GM12878 (cell line): ENCODE data around the gene BIRC5. TPM values are rescaled to one million over a fixed set of nuclear protein-coding genes. Genes with fewer than 3 reads are reported as not detected.

Experiments used
- BCL11A ChIP-seq: IDR thresholded peaks from 2 replicates; pipeline ENCODE4 v1.6.1; 2011; ENCODE audit warnings: low read depth, low read length
- CBFB ChIP-seq: IDR thresholded peaks from 2 replicates; pipeline ENCODE4 v1.6.1; 2016; ENCODE audit warnings: antibody characterized with exemption, low read depth
- CBX5 ChIP-seq: sonication (generic); IDR thresholded peaks from 2 replicates; pipeline ENCODE4 v1.6.1; 2016; ENCODE audit warnings: low read depth, moderate library complexity, mild to moderate bottlenecking, inconsistent platforms
- E2F8 ChIP-seq: fragments of 450-650 bp; IDR thresholded peaks from 2 replicates; pipeline ENCODE4 v1.6.1; 2018; ENCODE audit warnings: mild to moderate bottlenecking, low read depth, moderate library complexity; ENCODE audit not compliant: partially characterized antibody
- ESRRA ChIP-seq: IDR thresholded peaks from 2 replicates; pipeline ENCODE4 v1.6.1; 2012; ENCODE audit warnings: mild to moderate bottlenecking, low read length, improper control_type of control experiment
- ETV6 ChIP-seq, 2 experiments: fragments of 450-650 bp in 1 of 2; IDR thresholded peaks in 1 of 2; conservative IDR thresholded peaks in 1 of 2; 2 replicates each; pipeline ENCODE4 v1.6.1; 2014; ENCODE audit warnings: antibody characterized with exemption in 1 of 2, borderline replicate concordance in 1 of 2, low read depth in 1 of 2, mild to moderate bottlenecking in 1 of 2, moderate library complexity in 1 of 2
- HDGF ChIP-seq: fragments of 450-650 bp; IDR thresholded peaks from 2 replicates; pipeline ENCODE4 v1.6.1; 2016; ENCODE audit warnings: antibody characterized with exemption
- PAX5 ChIP-seq: IDR thresholded peaks from 2 replicates; pipeline ENCODE4 v1.6.1; 2011; ENCODE audit warnings: low read depth, low read length, borderline replicate concordance
- PML ChIP-seq: IDR thresholded peaks from 2 replicates; pipeline ENCODE4 v1.6.1; 2012; ENCODE audit warnings: low read length, inconsistent platforms
- PRDM15 ChIP-seq: fragments of 450-650 bp; formaldehyde crosslinking; IDR thresholded peaks from 2 replicates; pipeline ENCODE4 v1.4.0; 2020; ENCODE audit warnings: mild to moderate bottlenecking, moderate library complexity
- RAD51 ChIP-seq: fragments of 450-650 bp; IDR thresholded peaks from 2 replicates; pipeline ENCODE4 v1.6.1; 2016; ENCODE audit warnings: moderate library complexity, mild to moderate bottlenecking, inconsistent platforms
- RCOR1 ChIP-seq: conservative IDR thresholded peaks from 2 replicates; pipeline ENCODE4 v1.6.1; 2012; ENCODE audit warnings: low read depth, low read length, improper control_type of control experiment
- SIN3A ChIP-seq: IDR thresholded peaks from 2 replicates; pipeline ENCODE4 v1.6.1; 2012; ENCODE audit warnings: low read depth, low read length, improper control_type of control experiment
- TCF7 ChIP-seq: IDR thresholded peaks from 2 replicates; pipeline ENCODE4 v1.6.1; 2014; ENCODE audit warnings: antibody characterized with exemption, borderline replicate concordance
- WRNIP1 ChIP-seq: IDR thresholded peaks from 2 replicates; pipeline ENCODE4 v1.6.1; 2011; ENCODE audit warnings: low read depth, low read length, improper control_type of control experiment, borderline replicate concordance
- polyA plus RNA-seq, 11 experiments: library from polyadenylated mRNA; depleted of rRNA in 4 of 11; unstranded in 6 of 11; stranded (reverse) in 5 of 11; fragments of >200 nt; fragmentation: Nextera tagmentation in 4 of 11; fragmentation: Illumina TruSeq in 1 of 11; extraction: Ambion mirVana in 4 of 11; extraction: Trizol in 1 of 11; gene quantifications; 1 replicate in 1 of 11; 2 replicates in 10 of 11; pipeline versions ENCODE4 v1.2.1 to v1.2.3, GENCODE V29; 2011 to 2016; ENCODE audit warnings: inconsistent platforms in 2 of 11, missing spikeins in 2 of 11, low read depth in 1 of 11
- total RNA-seq, 4 experiments: library from RNA; depleted of rRNA in 3 of 4; stranded (reverse); fragments of >200 nt in 3 of 4; fragmentation: Illumina TruSeq in 1 of 4; extraction: Trizol in 1 of 4; gene quantifications; 2 replicates each; pipeline versions ENCODE4 v1.2.1 to v1.2.3, GENCODE V29; 2013 to 2021
- TF ChIP-seq, protein P1 (sequence below): IDR thresholded peaks from 2 replicates; pipeline ENCODE4 v1.6.1; 2011; ENCODE audit warnings: low read depth, low read length, improper control_type of control experiment, borderline replicate concordance
- TF ChIP-seq, protein P2 (sequence below): fragments of 450-650 bp; IDR thresholded peaks from 2 replicates; pipeline ENCODE4 v1.6.1; 2017; ENCODE audit warnings: mild to moderate bottlenecking, low read depth, inconsistent platforms; ENCODE audit not compliant: poor library complexity, severe bottlenecking
- TF ChIP-seq, protein P3 (sequence below): fragments of 450-650 bp; IDR thresholded peaks from 2 replicates; pipeline ENCODE4 v1.6.1; 2017; ENCODE audit warnings: low read depth, mild to moderate bottlenecking, moderate library complexity

Gene BIRC5
- total and polyA plus RNA-seq, 10 of the 15 experiments (the other 5 are each of a cell fraction or from before 2014, with no cell fraction given): 41.0 to 175 (median 90.8) TPM

DNA sequence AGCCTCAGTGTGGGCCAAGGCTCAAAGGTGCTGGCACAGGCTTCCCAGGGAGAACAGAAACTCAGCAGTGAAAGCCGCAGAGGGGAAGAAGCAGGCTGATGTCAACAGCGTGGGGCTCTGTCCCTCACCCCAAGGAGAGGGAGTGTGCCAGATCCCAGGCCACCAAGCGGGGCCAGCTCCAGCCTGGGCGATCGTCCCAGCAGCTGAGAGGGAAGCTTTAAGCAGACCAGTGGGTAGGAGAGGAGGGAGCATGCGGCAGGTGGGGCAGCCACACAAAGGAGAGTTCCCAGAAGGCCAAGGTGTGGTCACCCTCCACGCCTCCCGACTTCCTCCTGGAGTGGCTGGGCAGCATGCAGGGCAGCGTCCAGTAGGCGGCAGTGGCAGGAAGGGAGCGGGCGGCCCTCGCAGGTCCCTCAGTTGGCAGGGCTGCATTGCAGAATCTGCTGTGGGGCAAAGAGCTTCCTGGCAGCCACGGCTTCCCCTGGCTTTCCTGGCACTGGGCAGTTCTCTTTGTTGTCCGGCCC is 39.6 kb upstream of the BIRC5 start (continued):
- TF ChIP-seq E2F8 (peak; percentile 18), RAD51 (no peak), PRDM15 (CRISPR knock-in tag) (no peak), ESRRA (no peak), PML (0 out of 2 replicates have a peak, but pooled peaks have one; percentile 25), SIN3A (no peak), BCL11A (no peak), PAX5 (peak; percentile 22; the same call in 1 of the 2 replicates), ETV6 (conservative IDR thresholded peaks at IDR 0.05 in 1 of 2, IDR thresholded peaks at IDR 0.05 in 1 of 2; ENCODE audit: borderline replicate concordance in 1 of 2, low read depth in 1 of 2) (no peak), RCOR1 (no peak), CBX5 (no peak), TCF7 (no peak), CBFB (0 out of 2 replicates have a peak, but pooled peaks have one; percentile 31), WRNIP1 (no peak), HDGF (0 out of 2 replicates have a peak, but pooled peaks have one; percentile 64)
- TF ChIP-seq, protein P1, sequence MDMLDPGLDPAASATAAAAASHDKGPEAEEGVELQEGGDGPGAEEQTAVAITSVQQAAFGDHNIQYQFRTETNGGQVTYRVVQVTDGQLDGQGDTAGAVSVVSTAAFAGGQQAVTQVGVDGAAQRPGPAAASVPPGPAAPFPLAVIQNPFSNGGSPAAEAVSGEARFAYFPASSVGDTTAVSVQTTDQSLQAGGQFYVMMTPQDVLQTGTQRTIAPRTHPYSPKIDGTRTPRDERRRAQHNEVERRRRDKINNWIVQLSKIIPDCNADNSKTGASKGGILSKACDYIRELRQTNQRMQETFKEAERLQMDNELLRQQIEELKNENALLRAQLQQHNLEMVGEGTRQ: no peak
- TF ChIP-seq, protein P2, sequence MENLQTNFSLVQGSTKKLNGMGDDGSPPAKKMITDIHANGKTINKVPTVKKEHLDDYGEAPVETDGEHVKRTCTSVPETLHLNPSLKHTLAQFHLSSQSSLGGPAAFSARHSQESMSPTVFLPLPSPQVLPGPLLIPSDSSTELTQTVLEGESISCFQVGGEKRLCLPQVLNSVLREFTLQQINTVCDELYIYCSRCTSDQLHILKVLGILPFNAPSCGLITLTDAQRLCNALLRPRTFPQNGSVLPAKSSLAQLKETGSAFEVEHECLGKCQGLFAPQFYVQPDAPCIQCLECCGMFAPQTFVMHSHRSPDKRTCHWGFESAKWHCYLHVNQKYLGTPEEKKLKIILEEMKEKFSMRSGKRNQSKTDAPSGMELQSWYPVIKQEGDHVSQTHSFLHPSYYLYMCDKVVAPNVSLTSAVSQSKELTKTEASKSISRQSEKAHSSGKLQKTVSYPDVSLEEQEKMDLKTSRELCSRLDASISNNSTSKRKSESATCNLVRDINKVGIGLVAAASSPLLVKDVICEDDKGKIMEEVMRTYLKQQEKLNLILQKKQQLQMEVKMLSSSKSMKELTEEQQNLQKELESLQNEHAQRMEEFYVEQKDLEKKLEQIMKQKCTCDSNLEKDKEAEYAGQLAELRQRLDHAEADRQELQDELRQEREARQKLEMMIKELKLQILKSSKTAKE: no peak
- TF ChIP-seq, protein P3, sequence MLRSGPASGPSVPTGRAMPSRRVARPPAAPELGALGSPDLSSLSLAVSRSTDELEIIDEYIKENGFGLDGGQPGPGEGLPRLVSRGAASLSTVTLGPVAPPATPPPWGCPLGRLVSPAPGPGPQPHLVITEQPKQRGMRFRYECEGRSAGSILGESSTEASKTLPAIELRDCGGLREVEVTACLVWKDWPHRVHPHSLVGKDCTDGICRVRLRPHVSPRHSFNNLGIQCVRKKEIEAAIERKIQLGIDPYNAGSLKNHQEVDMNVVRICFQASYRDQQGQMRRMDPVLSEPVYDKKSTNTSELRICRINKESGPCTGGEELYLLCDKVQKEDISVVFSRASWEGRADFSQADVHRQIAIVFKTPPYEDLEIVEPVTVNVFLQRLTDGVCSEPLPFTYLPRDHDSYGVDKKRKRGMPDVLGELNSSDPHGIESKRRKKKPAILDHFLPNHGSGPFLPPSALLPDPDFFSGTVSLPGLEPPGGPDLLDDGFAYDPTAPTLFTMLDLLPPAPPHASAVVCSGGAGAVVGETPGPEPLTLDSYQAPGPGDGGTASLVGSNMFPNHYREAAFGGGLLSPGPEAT: peak; percentile 52
